H1 (cell line): ENCODE data around the gene SNRK. TPM values are rescaled to one million over a fixed set of nuclear protein-coding genes. Genes with fewer than 3 reads are reported as not detected.

ENCODE experiments used
- CTCF ChIA-PET: fragments of 300-600 bp; sonication (Branson Sonifier 250); formaldehyde crosslinking; loops from one replicate; lab custom pipeline; 2021; ENCODE audit not compliant: partially characterized antibody; lab: Charles Lee
- POLR2A ChIA-PET: fragments of 300-600 bp; sonication (Branson Sonifier 250); formaldehyde crosslinking; loops from one replicate; lab custom pipeline; 2021; ENCODE audit warnings: inconsistent platforms; ENCODE audit not compliant: partially characterized antibody; lab: Charles Lee
- DNase-seq, 2 experiments: peaks; one replicate each; pipeline versions ENCODE4 v3.0.0 to v3.0.0-alpha.2; 2010 to 2022; ENCODE audit warnings: low spot score in 2 of 2, low read depth in 1 of 2, mixed read lengths in 1 of 2
- FAIRE-seq: peaks from 2 replicates; lab custom pipeline; 2011; peaks lifted over from hg19 to GRCh38; lab: Jason Lieb, UNC
- H2AFZ ChIP-seq: 2 replicates; pipeline ENCODE4 v1.8.1; 2012; ENCODE audit warnings: low read length, inconsistent platforms
- H2AK5ac ChIP-seq: 2 replicates; pipeline ENCODE4 v1.6.1; 2013; ENCODE audit warnings: low read depth, low read length
- H2BK120ac ChIP-seq: replicated peaks from 2 replicates; pipeline ENCODE3; 2013; ENCODE audit warnings: low read depth, low read length, inconsistent platforms
- H2BK12ac ChIP-seq: 2 replicates; pipeline ENCODE4 v1.6.1; 2013; ENCODE audit warnings: low read depth, low read length
- H2BK15ac ChIP-seq: 2 replicates; pipeline ENCODE4 v1.6.1; 2013; ENCODE audit warnings: low read length
- H2BK20ac ChIP-seq: 2 replicates; pipeline ENCODE4 v1.6.1; 2013; ENCODE audit warnings: low read length
- H2BK5ac ChIP-seq: 2 replicates; pipeline ENCODE4 v1.6.1; 2013; ENCODE audit warnings: low read depth, low read length
- H3K14ac ChIP-seq: 2 replicates; pipeline ENCODE4 v1.6.1; 2013; ENCODE audit warnings: inconsistent platforms; ENCODE audit not compliant: insufficient read length
- H3K18ac ChIP-seq: 2 replicates; pipeline ENCODE4 v1.6.1; 2013; ENCODE audit warnings: low read length; ENCODE audit errors: extremely low read depth
- H3K23ac ChIP-seq: 2 replicates; pipeline ENCODE4 v1.6.1; 2013; ENCODE audit warnings: inconsistent platforms; ENCODE audit not compliant: insufficient read length
- H3K23me2 ChIP-seq: 2 replicates; pipeline ENCODE4 v1.6.1; 2013; ENCODE audit warnings: low read depth, low read length
- H3K27ac ChIP-seq: 2 replicates; pipeline ENCODE4 v1.6.1; 2011; ENCODE audit warnings: low read depth, low read length, inconsistent platforms
- H3K27me3 ChIP-seq, 4 experiments: replicated peaks in 1 of 4; 1 replicate in 1 of 4; 2 replicates in 3 of 4; pipeline versions ENCODE4 v1.6.1 to v1.8.1; 2011 to 2013; ENCODE audit warnings: low read length in 3 of 4, mild to moderate bottlenecking in 3 of 4, inconsistent platforms in 2 of 4, mixed read lengths in 2 of 4, moderate library complexity in 1 of 4; ENCODE audit not compliant: control insufficient read depth in 3 of 4, insufficient read depth in 3 of 4; ENCODE audit errors: extremely low read depth in 1 of 4
- H3K36me3 ChIP-seq, 4 experiments: 2 replicates each; pipeline versions ENCODE4 v1.6.1 to v1.8.1; 2011 to 2013; ENCODE audit warnings: mild to moderate bottlenecking in 4 of 4, low read length in 3 of 4, moderate library complexity in 2 of 4, control low read depth in 1 of 4, inconsistent platforms in 1 of 4; ENCODE audit not compliant: insufficient read depth in 4 of 4, control insufficient read depth in 2 of 4
- H3K4ac ChIP-seq: replicated peaks from 2 replicates; pipeline ENCODE3; 2013; ENCODE audit warnings: low read length, low read depth, mixed read lengths, inconsistent platforms; ENCODE audit not compliant: insufficient read length
- H3K4me1 ChIP-seq, 4 experiments: replicated peaks in 1 of 4; 1 replicate in 1 of 4; 2 replicates in 3 of 4; pipeline versions ENCODE4 v1.6.1 to v1.8.1; 2011 to 2013; ENCODE audit warnings: low read length in 3 of 4, inconsistent platforms in 2 of 4, mixed read lengths in 1 of 4; ENCODE audit not compliant: insufficient read depth in 4 of 4, control insufficient read depth in 3 of 4
- H3K4me2 ChIP-seq, 2 experiments: 2 replicates each; pipeline versions ENCODE4 v1.6.1 to v1.8.1; 2011 to 2013; ENCODE audit warnings: low read depth in 2 of 2, low read length in 2 of 2, control low read depth in 1 of 2, inconsistent platforms in 1 of 2, mild to moderate bottlenecking in 1 of 2; ENCODE audit not compliant: insufficient read depth in 1 of 2
- H3K4me3 ChIP-seq, 4 experiments: fragments of 200-600, 300-600 bp in 1 of 4; sonication (generic), shearing (Covaris generic), sonication (Bioruptor Twin) in 1 of 4; 2 replicates each; pipeline versions ENCODE4 v1.5.1 to v1.8.1; 2011 to 2016; ENCODE audit warnings: low read length in 4 of 4, low read depth in 3 of 4, control low read depth in 2 of 4, inconsistent platforms in 2 of 4, mild to moderate bottlenecking in 2 of 4, mixed read lengths in 1 of 4, moderate library complexity in 1 of 4; ENCODE audit not compliant: insufficient read depth in 2 of 4; ENCODE audit errors: extremely low read depth in 1 of 4
- H3K56ac ChIP-seq: replicated peaks from 2 replicates; pipeline ENCODE3; 2013; ENCODE audit warnings: low read depth, mild to moderate bottlenecking, mixed read lengths, low read length, inconsistent platforms; ENCODE audit not compliant: insufficient read length
- H3K79me1 ChIP-seq: 2 replicates; pipeline ENCODE4 v1.6.1; 2013; ENCODE audit warnings: low read depth, low read length, control low read depth
- H3K79me2 ChIP-seq, 2 experiments: 2 replicates each; pipeline versions ENCODE4 v1.6.1 to v1.8.1; 2012 to 2013; ENCODE audit warnings: low read length in 2 of 2, mild to moderate bottlenecking in 2 of 2, inconsistent platforms in 1 of 2; ENCODE audit not compliant: insufficient read depth in 2 of 2, control insufficient read depth in 1 of 2
- H3K9ac ChIP-seq, 4 experiments: replicated peaks in 1 of 4; 1 replicate in 1 of 4; 2 replicates in 3 of 4; pipeline versions ENCODE4 v1.6.1 to v1.8.1; 2011 to 2013; ENCODE audit warnings: low read depth in 3 of 4, low read length in 3 of 4, control low read depth in 2 of 4, mild to moderate bottlenecking in 2 of 4, moderate library complexity in 2 of 4, inconsistent platforms in 1 of 4; ENCODE audit errors: extremely low read depth in 1 of 4
- H3K9me3 ChIP-seq, 2 experiments: 2 replicates each; pipeline versions ENCODE4 v1.6.1 to v1.8.1; 2012 to 2013; ENCODE audit warnings: mild to moderate bottlenecking in 2 of 2, moderate library complexity in 2 of 2, control low read depth in 1 of 2, inconsistent platforms in 1 of 2, low read depth in 1 of 2, low read length in 1 of 2, mixed read lengths in 1 of 2; ENCODE audit not compliant: insufficient read depth in 2 of 2
- H4K20me1 ChIP-seq, 2 experiments: replicated peaks in 1 of 2; 2 replicates each; pipeline versions ENCODE3 to v1.8.1; 2011 to 2013; ENCODE audit warnings: inconsistent platforms in 2 of 2, low read length in 2 of 2, mild to moderate bottlenecking in 1 of 2; ENCODE audit not compliant: insufficient read depth in 2 of 2, control insufficient read depth in 1 of 2
- H4K5ac ChIP-seq: 2 replicates; pipeline ENCODE4 v1.6.1; 2013; ENCODE audit warnings: low read length, low read depth, mixed read lengths, inconsistent platforms; ENCODE audit not compliant: insufficient read length
- H4K8ac ChIP-seq: 2 replicates; pipeline ENCODE4 v1.8.0; 2013; ENCODE audit warnings: mild to moderate bottlenecking, moderate library complexity, low read length, inconsistent platforms; ENCODE audit not compliant: insufficient read depth; ENCODE audit errors: extremely low read depth
- H4K91ac ChIP-seq: replicated peaks from 2 replicates; pipeline ENCODE3; 2013; ENCODE audit warnings: low read length, mixed read lengths, inconsistent platforms; ENCODE audit not compliant: insufficient read length
- CHD1 ChIP-seq: IDR thresholded peaks from 2 replicates; pipeline ENCODE4 v1.6.1; 2012; ENCODE audit warnings: low read depth, low read length, improper control_type of control experiment
- MAX ChIP-seq: IDR thresholded peaks from 2 replicates; pipeline ENCODE4 v1.6.1; 2012; ENCODE audit warnings: inconsistent platforms
- NRF1 ChIP-seq: IDR thresholded peaks from 2 replicates; pipeline ENCODE4 v1.6.1; 2011; ENCODE audit warnings: mild to moderate bottlenecking, low read depth, low read length, improper control_type of control experiment
- SIRT6 ChIP-seq: IDR thresholded peaks from one replicate; pipeline ENCODE4 v1.7.1; 2012; ENCODE audit warnings: low read length, inconsistent platforms
- SIX5 ChIP-seq: IDR thresholded peaks from 2 replicates; pipeline ENCODE4 v1.6.1; 2011; ENCODE audit warnings: mild to moderate bottlenecking, low read depth, low read length
- SRF ChIP-seq: IDR thresholded peaks from 2 replicates; pipeline ENCODE4 v1.6.1; 2011; ENCODE audit warnings: mild to moderate bottlenecking, low read depth, low read length, moderate library complexity
- WGBS, 2 experiments: shearing (Covaris generic) in 1 of 2; methylation state at CpG; one replicate each; pipeline versions ENCODE4 v1.1.6 to v1.1.7; 2013 to 2015; ENCODE audit warnings: low lambda C conversion rate in 2 of 2, mixed read lengths in 2 of 2, inconsistent platforms in 1 of 2, low coverage in 1 of 2, missing lambda C conversion rate in 1 of 2; ENCODE audit not compliant: insufficient replicate concordance in 2 of 2, insufficient coverage in 1 of 2, insufficient read length in 1 of 2; ENCODE audit errors: extremely low coverage in 1 of 2, missing lambda C conversion rate in 1 of 2; 5-methylcytosine and 5-hydroxymethylcytosine counted together
- polyA plus RNA-seq, 7 experiments: library from polyadenylated mRNA; depleted of rRNA in 3 of 7; stranded (reverse) in 5 of 7; unstranded in 2 of 7; fragments of >200 nt in 5 of 7; fragments of 200-250 nt in 2 of 7; gene quantifications; 1 replicate in 5 of 7; 2 replicates in 1 of 7; 4 replicates in 1 of 7; pipeline versions ENCODE4 v1.2.1 to v1.2.3, GENCODE V29; 2011 to 2013; ENCODE audit warnings: missing spikeins in 2 of 7, mixed read lengths in 2 of 7
- total RNA-seq: library from RNA; stranded (reverse); fragmentation: NEBNext Ultra II Directional; extraction: Animal tissue kit (Norgen Biotek cat#: 25700); gene quantifications from 2 replicates; pipeline ENCODE4 v1.2.1, GENCODE V29; 2021

Gene SNRK
- total and polyA plus RNA-seq, 2 of the 8 experiments (the other 6 are each of a cell fraction or from before 2014, with no cell fraction given): 4.4 to 11.7 TPM

GRCh38 chr3:43247561-43248184 is 38.7 kb upstream of the SNRK start:
- Histone ChIP-seq H3K18ac (no peak overlapping the region), H3K4ac (no peak overlapping the region), H2BK15ac (no peak overlapping the region), H3K79me1 (no peaks in the 10 kb centered on the region), H3K56ac (no peak overlapping the region), H2BK120ac (no peak overlapping the region), H2AFZ (no peak overlapping the region), H3K9ac (no peak overlapping the region), H2BK12ac (no peak overlapping the region), H2AK5ac (no peak overlapping the region), H3K4me3 (no peak overlapping the region), H4K20me1 (no peaks in the 10 kb centered on the region), H3K36me3 (no peaks in the 10 kb centered on the region), H4K5ac (no peak overlapping the region), H3K4me2 (no peak overlapping the region), H3K9me3 (peaks cover 2 to 7% of the 10 kb centered on the region in 2 experiments), H3K23ac (no peak overlapping the region), H3K14ac (no peak overlapping the region), H2BK5ac (no peak overlapping the region), H3K4me1 (peaks cover 1 to 10% (median 8%) of the 10 kb centered on the region in 4 experiments; a peak in 4 of 7 replicates), H2BK20ac (no peak overlapping the region), H3K23me2 (no peaks in the 10 kb centered on the region; the same call in 1 of the 2 replicates), H3K27ac (no peak overlapping the region), H4K91ac (no peak overlapping the region), H3K27me3 (no peaks in the 10 kb centered on the region), H3K79me2 (no peaks in the 10 kb centered on the region), H4K8ac (no peak overlapping the region)
- FAIRE-seq (no peak), DNase-seq (no peak)
- TF ChIP-seq MAX (no peak), SRF (no peak), CHD1 (no peak), SIX5 (no peak), NRF1 (no peak), SIRT6 (no peak)
- WGBS, 2 experiments: 91% methylated on average over 3 of the region's 3 CpGs; no CpG with 5 or more reads in 1 of the 2 experiments
- POLR2A ChIA-PET: no interaction called here
- CTCF ChIA-PET: interaction anchor here (0.8 kb wide), 1 partner anchor 25 kb away, joined by 3 read pairs; no protein-coding TSS in a partner anchor
